ENCODE results near the gene SHKBP1.
A peak's percentile ranks its signal among the peaks of the same experiment; 100 is the strongest.
"Not testable (repeated sequence)": the region's sequence is repeated elsewhere in the genome, so short reads cannot be mapped to it uniquely, and the experiment has no call there.

Gene SHKBP1, protein sequence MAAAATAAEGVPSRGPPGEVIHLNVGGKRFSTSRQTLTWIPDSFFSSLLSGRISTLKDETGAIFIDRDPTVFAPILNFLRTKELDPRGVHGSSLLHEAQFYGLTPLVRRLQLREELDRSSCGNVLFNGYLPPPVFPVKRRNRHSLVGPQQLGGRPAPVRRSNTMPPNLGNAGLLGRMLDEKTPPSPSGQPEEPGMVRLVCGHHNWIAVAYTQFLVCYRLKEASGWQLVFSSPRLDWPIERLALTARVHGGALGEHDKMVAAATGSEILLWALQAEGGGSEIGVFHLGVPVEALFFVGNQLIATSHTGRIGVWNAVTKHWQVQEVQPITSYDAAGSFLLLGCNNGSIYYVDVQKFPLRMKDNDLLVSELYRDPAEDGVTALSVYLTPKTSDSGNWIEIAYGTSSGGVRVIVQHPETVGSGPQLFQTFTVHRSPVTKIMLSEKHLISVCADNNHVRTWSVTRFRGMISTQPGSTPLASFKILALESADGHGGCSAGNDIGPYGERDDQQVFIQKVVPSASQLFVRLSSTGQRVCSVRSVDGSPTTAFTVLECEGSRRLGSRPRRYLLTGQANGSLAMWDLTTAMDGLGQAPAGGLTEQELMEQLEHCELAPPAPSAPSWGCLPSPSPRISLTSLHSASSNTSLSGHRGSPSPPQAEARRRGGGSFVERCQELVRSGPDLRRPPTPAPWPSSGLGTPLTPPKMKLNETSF

DNA sequence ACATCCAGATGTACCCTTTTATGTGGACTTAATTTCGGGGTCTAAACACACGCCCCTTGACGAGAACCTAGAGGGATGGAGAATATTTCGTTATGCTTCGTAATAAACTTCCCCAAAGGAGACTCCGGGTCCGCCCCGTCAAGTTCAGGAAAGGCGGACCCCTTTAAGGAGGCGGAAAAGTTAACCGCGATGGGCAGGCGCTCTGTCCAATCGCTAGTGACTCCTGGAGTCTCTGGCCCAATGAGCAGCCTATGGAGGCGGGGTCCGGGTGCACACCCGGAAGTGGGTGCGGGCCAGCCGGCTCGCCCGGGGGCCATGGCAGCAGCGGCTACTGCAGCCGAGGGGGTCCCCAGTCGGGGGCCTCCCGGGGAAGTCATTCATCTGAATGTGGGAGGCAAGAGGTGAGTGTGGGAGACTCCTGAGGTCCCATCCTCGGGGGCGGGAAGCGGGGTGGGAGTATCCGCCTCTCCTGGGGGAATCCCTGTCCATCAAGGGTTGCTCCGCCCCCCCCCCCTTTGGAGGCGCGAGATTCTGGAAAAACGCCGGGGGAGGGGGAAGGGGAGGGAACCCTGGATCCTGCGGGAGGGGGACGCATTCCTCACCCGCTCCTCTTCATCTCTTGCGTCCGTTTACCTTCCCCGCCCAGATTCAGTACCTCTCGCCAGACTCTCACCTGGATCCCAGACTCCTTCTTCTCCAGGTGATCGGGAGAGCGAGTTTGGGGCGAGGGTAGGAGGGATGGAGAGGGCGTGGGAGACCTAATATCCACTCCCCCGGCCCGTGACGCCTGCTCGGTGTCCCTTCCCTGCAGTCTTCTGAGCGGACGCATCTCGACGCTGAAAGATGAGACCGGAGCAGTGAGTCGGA, at the start of gene SHKBP1:
TSS of gene SHKBP1 (plus strand) at position 289 of the 867 bp plus-strand sequence. CDS start at position 316, 27 bp downstream.
- peak; percentile 78 to 87 for DNase-seq (ENCODE audit: low read depth in 1 of 2, low spot score in 1 of 2)

DNA sequence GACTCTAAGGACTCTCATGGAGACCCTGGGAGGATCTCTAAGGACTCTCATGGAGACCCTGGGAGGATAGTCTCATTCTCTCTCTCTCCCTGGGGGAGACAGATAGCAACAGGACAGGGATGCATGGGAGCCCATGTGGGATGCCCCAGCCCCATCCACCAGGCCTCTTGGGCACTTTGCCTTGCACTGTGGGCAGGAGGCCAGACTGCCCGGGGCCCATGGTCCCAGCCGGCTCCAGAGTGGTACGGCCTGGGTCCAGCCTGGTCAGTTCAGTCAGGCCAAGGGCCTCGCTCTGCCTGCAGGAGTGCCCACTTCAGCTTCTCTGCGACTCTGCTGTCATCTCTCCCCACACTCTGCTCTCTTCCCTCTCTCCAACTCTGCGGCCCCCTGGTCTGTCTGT, 48.6 kb upstream of the SHKBP1 start:
- DNase-seq (ENCODE audit: low read depth in 1 of 2, low spot score in 1 of 2), result no peak

DNA sequence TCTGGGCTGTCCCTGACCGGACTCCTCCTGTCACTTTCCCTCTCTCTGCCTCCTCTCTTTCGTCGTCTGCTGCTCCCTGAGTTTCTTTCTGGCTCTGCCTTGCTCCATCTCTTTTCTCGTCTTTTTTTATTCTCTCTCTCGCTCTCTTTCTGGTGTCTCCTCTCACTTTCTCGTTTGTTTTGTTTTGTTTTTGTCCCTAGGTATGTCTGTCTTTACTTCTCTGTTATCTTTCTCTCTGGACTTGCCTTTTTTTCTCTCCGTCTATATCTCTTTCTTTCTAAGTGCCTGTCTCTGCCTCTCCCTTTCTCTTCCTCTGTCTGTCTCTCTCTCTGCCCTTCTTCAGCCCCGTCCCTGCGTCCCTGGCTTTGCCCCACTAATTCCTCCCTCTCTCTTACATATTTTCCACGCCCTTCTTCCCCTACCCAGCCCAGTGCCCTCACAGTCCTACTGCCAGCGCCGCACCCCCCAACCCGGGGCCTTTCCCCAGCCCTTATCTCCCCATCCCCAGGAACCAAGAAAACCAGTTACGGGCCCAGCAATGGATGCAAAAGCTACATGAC, 48.1 kb upstream of the SHKBP1 start:
- no peak for DNase-seq (ENCODE audit: low read depth in 1 of 2, low spot score in 1 of 2)

DNA sequence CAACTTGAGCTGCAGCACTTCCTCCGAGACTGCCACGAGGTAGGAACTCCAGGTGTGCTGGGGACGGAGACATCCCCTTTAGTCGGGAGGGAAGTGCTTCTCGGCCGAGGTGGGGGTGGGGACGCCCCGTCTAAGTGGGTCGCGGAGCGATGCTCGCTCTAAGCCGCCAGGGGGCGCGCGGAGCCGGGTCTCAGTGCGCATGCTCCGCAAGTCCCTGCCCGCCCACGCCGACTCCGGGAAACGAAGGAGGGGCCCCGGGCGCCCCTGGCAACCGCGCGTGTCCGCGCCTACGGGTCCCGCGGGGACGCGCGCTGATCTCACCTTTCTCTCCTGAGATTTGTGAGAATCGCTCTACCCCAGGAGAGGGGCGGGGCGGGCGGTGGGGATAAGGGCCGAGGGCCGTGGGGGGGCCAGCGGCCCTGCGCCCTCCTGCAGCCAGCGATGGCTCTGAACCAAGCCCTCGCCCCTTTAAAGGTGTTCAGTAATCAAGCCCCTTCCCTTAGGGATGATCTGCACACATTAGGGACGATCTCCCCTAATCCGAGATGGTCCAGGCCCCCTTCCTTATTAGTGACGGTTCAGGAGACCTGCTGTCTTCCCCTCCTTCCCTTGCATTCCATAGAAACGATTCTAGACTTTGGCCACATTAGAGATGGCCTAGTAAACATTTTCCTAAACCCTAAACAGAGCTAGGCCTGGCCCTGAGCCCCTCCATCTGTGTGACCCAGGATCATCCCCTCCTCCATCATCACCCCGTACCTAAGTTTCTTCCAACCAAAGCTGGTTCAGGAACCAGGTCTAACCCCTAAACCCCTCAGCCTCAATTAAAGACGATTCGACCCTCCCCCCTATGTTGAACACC, 47.3 kb upstream of the SHKBP1 start:
- peak; percentile 83 to 86 for DNase-seq (ENCODE audit: low read depth in 1 of 2, low spot score in 1 of 2)

DNA sequence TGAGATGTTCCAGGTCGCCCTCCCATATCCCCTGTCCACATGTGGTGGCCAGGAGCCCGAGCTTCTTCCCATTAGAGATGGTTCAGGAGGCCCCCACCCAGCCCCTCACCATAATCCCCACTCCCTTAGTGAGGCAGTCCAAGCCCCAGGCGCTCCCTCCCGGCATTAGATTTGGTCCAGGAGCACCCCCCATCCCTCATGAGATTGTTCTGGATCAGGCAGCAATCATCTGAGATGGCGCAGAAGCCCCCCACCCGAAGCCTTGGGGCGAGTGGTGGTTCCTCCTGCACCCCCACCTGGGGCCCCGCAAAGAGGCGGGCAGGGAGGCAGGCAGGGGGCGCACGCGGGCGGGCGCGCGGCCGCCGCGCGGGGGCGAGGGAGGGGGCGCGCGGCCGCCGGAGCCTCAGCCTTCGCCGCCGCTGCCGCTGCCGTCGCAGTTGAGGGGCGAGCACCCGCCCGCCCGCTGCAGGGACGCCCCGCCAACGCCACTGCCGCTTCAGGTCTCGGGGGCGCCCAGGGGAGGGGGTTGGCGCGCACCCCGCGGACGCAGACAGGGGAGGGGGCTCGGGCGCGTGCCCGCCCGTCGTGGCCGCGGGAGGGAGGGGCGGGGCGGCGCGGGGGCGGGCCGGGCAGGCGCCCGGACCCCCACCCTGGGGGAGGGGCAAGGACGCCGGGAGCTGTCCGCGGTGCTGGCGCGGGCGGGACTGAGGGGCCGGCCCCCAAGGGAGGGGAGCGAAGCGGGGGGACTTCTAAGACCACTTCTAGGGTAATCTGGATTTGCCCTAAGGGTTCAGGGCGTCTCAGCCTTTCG, 46.4 kb upstream of the SHKBP1 start:
- peak in 1 of 2 donors; percentile 3 for DNase-seq (ENCODE audit: low read depth in 1 of 2, low spot score in 1 of 2)

- DNase-seq (ENCODE audit: low read depth in 1 of 2, low spot score in 1 of 2), result no peak
These were observed 43.2 kb upstream of the SHKBP1 start for GRCh38 chr19:40533508-40533907.

- DNase-seq (ENCODE audit: low read depth in 1 of 2, low spot score in 1 of 2), result no peak
These were observed 42.5 kb upstream of the SHKBP1 start for GRCh38 chr19:40534148-40534547.

DNA sequence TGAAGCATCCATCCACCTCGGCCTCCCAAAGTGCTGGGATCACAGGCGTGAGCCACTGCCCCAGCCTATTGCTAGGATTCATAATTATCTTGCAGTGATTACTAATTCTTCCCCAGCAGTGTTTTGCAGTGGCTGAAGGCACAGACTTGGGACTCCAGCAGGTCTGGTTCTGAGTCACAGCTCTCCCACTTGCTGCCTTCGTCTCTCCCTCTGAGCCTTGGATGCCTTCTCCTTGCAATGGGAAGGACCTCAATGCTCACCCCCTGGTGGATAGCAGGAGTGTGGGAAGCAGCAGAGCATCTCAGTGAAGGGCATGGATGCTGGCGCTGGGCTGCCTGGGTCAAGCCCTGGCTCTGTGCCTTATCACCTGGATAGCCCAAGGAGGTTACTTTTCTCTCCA, 37.6 kb upstream of the SHKBP1 start:
- no peak for DNase-seq (ENCODE audit: low read depth in 1 of 2, low spot score in 1 of 2)

DNA sequence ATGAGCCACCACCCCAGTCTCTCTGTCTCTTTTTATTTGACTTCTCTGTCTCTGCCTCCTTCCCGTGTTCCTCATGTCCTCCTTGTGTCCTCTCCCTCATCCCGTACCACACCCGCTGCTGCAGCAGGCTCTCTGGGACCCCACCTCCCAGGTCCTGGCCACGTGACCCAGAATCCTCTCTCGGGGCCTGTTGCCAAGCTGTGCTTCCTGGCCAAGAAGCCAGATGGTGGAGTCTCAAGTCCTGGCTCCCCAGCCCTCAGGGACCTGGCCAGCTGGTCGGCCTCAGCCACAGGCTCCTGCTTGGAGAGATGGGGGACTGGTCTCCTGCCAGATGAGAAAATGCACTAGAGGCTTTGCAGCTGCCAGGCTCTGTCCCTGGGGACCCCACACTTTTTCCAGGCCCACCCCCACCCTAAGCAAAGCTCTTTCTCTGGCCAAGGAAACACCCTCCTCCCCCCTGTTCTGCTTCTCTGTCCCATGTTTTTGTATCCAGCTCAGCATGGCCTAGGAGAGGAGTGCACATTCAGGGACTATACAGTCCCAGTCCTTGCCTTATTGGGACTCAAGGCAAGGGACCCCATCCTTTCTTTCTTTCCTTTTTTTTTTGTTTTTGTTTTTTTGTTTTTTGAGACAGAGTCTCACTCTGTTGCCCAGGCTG, 34.3 kb upstream of the SHKBP1 start:
- DNase-seq (ENCODE audit: low read depth in 1 of 2, low spot score in 1 of 2), result no peak

GRCh38 chr19:40543029-40543597, 33.6 kb upstream of the SHKBP1 start:
- DNase-seq (ENCODE audit: low read depth in 1 of 2, low spot score in 1 of 2), result no peak

GRCh38 chr19:40546153-40546841, 30.4 kb upstream of the SHKBP1 start:
- DNase-seq (ENCODE audit: low read depth in 1 of 2, low spot score in 1 of 2), result not testable (repeated sequence)

DNA sequence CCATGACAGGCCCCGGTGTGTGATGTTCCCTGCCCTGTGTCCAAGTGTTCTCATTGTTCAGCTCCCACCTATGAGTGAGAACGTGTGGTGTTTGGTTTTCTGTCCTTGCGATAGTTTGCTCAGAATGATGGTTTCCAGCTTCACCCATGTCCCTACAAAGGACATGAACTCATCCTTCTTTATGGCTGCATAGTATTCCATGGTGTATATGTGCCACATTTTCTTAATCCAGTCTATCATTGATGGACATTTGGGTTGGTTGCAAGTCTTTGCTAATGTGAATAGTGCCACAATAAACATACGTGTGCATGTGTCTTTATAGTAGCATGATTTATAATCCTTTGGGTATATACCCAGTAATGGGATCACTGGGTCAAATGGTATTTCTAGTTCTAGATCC, 29.5 kb upstream of the SHKBP1 start:
- DNase-seq (ENCODE audit: low read depth in 1 of 2, low spot score in 1 of 2), result not testable (repeated sequence)

DNA sequence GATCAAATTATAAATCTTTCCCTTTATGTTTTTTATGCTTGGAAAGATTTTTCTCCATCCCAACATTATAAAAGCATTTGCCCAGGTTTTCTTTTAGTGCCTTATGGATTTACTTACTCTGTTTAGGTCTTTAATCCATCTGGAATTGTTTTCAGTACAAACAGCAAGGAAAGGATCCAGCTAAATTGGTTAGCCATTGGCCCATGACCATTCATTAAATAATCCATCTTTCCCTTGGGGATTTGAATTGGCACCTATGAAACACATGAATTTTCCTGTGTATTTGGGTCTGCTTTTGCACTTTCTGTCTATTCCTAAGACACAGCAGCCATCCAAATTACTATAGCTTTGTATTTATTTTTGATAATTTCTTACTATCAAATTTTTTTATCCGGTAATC, 28.8 kb upstream of the SHKBP1 start:
- no peak for DNase-seq (ENCODE audit: low read depth in 1 of 2, low spot score in 1 of 2)

DNA sequence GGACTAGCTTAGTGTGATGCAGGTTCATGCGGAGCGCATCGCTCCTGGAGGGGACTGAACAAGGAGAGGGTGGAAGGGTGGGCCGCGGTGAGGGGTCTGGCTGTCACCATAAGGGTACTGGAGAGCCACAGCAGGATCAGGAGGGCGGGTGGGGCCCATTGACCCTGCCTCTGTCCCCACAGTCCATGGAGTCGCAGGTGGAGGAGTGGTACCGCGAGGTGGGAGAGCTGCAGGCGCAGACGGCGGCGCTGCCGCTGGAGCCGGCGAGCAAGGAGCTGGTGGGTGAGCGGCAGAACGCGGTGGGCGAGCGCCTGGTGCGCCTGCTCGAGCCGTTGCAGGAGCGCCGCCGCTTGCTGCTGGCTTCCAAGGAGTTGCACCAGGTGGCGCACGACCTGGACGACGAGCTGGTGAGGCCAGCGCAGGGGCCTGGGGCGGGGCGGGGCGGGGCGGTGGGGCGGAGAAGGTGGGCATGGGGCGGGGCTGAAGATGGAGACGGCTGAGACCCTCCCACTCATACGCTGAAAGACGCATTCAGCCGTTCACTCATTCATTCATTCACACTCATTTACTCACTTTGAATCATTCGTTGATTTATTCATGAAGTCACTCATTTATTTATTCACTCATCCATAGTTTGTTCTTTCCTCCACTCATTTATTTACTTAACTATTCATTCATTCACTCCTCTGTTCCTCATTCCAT, 27.5 kb upstream of the SHKBP1 start:
- DNase-seq (ENCODE audit: low read depth in 1 of 2, low spot score in 1 of 2), result peak; percentile 44 to 56

DNA sequence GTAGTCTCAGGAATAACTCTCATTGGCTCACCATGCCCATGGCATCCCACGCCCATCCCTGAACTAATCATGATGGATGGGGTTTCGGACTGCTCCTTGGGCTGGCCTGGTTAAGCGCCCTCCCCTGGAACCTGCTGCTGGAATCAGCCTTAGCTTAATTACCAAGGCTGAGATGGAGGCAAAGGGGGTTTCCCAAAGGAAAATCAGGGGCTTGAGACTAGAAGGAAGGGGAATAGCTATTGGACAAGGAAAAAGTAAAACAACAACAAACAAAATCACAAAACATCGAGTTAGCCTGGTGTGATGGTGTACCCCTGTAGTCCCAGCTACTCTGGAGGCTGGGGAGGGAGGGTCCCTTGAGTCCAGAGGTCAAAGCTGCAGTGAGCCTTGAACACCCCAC, 25.7 kb upstream of the SHKBP1 start:
- no peak for DNase-seq (ENCODE audit: low read depth in 1 of 2, low spot score in 1 of 2)

DNA sequence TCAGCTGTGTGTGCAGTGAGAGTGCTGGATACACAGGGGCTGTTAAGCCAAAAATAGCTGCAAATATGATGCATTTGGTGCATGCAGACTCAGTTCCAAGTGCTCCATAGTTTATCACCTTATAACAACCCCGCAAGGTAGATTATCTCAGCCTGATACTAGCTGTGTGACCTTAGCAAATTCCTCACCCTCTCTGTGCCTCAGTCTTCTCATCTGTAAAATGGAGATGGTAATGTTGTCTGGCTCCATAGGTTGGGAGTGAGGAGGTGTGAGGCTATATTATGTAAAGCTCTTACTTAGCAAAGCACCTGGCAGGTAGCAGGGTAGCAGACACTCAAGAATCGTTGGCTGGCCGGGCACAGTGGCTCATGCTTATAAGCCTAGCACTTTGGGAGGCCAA, 23.8 kb upstream of the SHKBP1 start:
- DNase-seq (ENCODE audit: low read depth in 1 of 2, low spot score in 1 of 2), result no peak

Measured in activated T-helper 1 cell treated with anti-CD3 and anti-CD28 coated beads, Interleukin-2, amount 50 U/mL, for 16 hours (primary cell).